ENCODE measurements around the gene VIL1. TPM values are rescaled to one million over a fixed set of nuclear protein-coding genes. Genes with fewer than 3 reads are reported as not detected.

Gene VIL1
- total and polyA plus RNA-seq, 9 of the 15 experiments (the other 6 are each of a cell fraction or from before 2014, with no cell fraction given), result 0.51 to 2.7 (median 1.2) TPM

DNA sequence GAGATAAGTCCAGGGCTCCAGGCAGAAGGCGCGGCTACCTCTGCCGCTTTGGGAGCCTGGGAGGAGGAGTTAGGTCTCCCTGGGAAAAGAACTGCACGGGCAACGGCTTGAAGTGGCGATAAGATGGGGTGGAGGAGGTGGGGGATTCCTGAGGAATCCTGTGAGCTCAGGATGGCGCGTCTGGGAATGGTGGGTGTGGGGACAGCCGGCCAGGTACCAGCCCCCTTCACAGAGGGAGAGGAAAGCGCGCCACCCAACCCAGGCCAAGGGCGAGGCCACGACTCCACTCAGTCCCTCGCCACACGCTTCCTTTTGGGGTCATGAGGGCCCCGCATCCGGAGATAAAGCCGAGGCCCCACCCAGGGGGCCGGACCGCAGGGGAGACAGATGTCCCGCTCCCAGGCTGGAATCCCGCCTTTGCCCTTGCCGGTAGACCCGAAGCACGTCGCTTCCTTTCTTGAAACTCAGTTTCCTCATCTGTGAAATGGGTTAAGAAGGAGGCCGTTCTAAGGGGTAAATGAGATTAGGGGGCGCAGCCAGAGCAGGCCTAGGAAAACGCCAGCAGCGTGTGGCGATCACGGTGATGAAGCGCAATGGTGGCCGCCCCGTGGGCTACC is 21.0 kb upstream of the VIL1 start (continued):
- TF ChIP-seq ZNF592 (IDR thresholded peaks at IDR 0.05), result 0 out of 2 replicates have a peak, but pooled peaks have one; percentile 14
- TF ChIP-seq MYC (IDR thresholded peaks at IDR 0.05; ENCODE audit: low read depth, low read length), result peak; percentile 83
- TF ChIP-seq MYC (CRISPR knock-in tag; IDR thresholded peaks at IDR 0.05; ENCODE audit: borderline replicate concordance, low read depth), result peak; percentile 58; the same call in 1 of the 2 replicates
- TF ChIP-seq RAD51 (IDR thresholded peaks at IDR 0.05; ENCODE audit: borderline replicate concordance, low read depth), result no peak
- TF ChIP-seq BRD9 (IDR thresholded peaks at IDR 0.05; ENCODE audit: low read depth, partially characterized antibody), result peak; percentile 44
- TF ChIP-seq, protein P1, sequence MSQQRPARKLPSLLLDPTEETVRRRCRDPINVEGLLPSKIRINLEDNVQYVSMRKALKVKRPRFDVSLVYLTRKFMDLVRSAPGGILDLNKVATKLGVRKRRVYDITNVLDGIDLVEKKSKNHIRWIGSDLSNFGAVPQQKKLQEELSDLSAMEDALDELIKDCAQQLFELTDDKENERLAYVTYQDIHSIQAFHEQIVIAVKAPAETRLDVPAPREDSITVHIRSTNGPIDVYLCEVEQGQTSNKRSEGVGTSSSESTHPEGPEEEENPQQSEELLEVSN (IDR thresholded peaks at IDR 0.05; ENCODE audit: borderline replicate concordance in 1 of 2, extremely low read depth in 1 of 2, insufficient read depth in 1 of 2, insufficient read length in 1 of 2, low read depth in 1 of 2, low read length in 1 of 2, poor library complexity in 1 of 2, severe bottlenecking in 1 of 2), result peak; percentile 52 to 54
- TF ChIP-seq, protein P2, sequence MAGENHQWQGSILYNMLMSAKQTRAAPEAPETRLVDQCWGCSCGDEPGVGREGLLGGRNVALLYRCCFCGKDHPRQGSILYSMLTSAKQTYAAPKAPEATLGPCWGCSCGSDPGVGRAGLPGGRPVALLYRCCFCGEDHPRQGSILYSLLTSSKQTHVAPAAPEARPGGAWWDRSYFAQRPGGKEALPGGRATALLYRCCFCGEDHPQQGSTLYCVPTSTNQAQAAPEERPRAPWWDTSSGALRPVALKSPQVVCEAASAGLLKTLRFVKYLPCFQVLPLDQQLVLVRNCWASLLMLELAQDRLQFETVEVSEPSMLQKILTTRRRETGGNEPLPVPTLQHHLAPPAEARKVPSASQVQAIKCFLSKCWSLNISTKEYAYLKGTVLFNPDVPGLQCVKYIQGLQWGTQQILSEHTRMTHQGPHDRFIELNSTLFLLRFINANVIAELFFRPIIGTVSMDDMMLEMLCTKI (IDR thresholded peaks at IDR 0.05; ENCODE audit: partially characterized antibody), result no peak
- 0 out of 2 replicates have a peak, but pooled peaks have one; percentile 26 for TF ChIP-seq KLF6 (CRISPR knock-in tag; IDR thresholded peaks at IDR 0.05; ENCODE audit: borderline replicate concordance)
- no peak for TF ChIP-seq SFPQ (IDR thresholded peaks at IDR 0.05; ENCODE audit: low read depth, low read length)
- TF ChIP-seq GATAD2B (IDR thresholded peaks at IDR 0.05; ENCODE audit: borderline replicate concordance), result no peak
- TF ChIP-seq MTA2 (IDR thresholded peaks at IDR 0.05; ENCODE audit: low read depth), result no peak
- peak; percentile 97 for TF ChIP-seq ETV5 (CRISPR knock-in tag; IDR thresholded peaks at IDR 0.05; ENCODE audit: low read depth)
- no peak for TF ChIP-seq ZNF445 (CRISPR knock-in tag; IDR thresholded peaks at IDR 0.05; ENCODE audit: low read depth)
- TF ChIP-seq ZEB2 (IDR thresholded peaks at IDR 0.05), result peak; percentile 76; the same call in 1 of the 2 replicates
- peak; percentile 73 for TF ChIP-seq CXXC5 (CRISPR knock-in tag; IDR thresholded peaks at IDR 0.05)
- TF ChIP-seq HDGF (IDR thresholded peaks at IDR 0.05), result no peak
- TF ChIP-seq SOX6 (IDR thresholded peaks at IDR 0.05), result peak; percentile 44
- TF ChIP-seq GABPA (tag; conservative IDR thresholded peaks at IDR 0.05; ENCODE audit: low read depth), result peak; percentile 39

Measured in K562 (cell line).